Measurements from ENCODE around the gene PTPRC.

DNA sequence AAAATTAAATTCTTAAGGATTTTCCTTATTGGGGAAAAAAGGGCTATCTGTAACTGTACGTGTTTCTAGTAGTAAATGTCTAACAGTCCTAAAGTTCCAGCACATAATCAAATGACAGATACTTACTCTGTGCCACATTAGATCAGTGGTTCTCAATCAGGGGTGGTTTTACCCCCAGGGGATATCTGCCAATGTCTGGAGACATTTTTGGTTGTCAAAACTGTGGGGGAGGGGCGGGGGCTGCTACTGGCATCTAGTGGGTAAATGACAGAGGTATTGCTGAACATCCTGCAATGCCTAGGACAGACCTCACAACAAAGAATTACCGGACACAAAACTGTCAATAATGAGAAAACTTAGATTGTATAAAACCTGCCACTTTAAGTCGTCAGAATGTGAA lies 33.4 kb upstream of the PTPRC start:
- no peak for TF ChIP-seq POLR2A (IDR thresholded peaks at IDR 0.05)
- TF ChIP-seq, protein P1, sequence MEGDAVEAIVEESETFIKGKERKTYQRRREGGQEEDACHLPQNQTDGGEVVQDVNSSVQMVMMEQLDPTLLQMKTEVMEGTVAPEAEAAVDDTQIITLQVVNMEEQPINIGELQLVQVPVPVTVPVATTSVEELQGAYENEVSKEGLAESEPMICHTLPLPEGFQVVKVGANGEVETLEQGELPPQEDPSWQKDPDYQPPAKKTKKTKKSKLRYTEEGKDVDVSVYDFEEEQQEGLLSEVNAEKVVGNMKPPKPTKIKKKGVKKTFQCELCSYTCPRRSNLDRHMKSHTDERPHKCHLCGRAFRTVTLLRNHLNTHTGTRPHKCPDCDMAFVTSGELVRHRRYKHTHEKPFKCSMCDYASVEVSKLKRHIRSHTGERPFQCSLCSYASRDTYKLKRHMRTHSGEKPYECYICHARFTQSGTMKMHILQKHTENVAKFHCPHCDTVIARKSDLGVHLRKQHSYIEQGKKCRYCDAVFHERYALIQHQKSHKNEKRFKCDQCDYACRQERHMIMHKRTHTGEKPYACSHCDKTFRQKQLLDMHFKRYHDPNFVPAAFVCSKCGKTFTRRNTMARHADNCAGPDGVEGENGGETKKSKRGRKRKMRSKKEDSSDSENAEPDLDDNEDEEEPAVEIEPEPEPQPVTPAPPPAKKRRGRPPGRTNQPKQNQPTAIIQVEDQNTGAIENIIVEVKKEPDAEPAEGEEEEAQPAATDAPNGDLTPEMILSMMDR (IDR thresholded peaks at IDR 0.05) = no peak
